ENCODE results near the gene TXNIP.

Gene TXNIP

DNA sequence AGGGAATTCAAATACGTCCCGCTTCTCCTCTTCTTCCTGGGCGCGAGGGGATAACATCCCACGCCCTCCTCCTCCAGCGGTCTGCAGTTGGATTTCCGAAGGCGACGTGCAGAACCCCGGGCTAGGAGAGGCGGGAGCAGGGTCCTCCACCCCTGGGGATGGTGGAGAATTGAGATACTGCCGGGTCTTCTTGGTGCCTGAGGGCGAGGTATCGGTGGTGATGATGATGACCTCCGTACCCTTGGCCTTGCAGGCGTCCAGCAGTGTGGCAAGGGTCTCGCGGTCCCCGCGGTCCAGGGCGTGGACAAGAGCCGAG lies 35.3 kb downstream of the TXNIP start (continued):
- TF ChIP-seq ZFP3 (CRISPR knock-in tag; IDR thresholded peaks at IDR 0.05) (no peak), GLIS3 (CRISPR knock-in tag; IDR thresholded peaks at IDR 0.05) (no peak), ZNF8 (CRISPR knock-in tag; IDR thresholded peaks at IDR 0.05) (no peak), ZNF565 (CRISPR knock-in tag; conservative IDR thresholded peaks at IDR 0.05; ENCODE audit: low read depth) (no peak), TOX (CRISPR knock-in tag; IDR thresholded peaks at IDR 0.05; ENCODE audit: borderline replicate concordance) (no peak)

DNA sequence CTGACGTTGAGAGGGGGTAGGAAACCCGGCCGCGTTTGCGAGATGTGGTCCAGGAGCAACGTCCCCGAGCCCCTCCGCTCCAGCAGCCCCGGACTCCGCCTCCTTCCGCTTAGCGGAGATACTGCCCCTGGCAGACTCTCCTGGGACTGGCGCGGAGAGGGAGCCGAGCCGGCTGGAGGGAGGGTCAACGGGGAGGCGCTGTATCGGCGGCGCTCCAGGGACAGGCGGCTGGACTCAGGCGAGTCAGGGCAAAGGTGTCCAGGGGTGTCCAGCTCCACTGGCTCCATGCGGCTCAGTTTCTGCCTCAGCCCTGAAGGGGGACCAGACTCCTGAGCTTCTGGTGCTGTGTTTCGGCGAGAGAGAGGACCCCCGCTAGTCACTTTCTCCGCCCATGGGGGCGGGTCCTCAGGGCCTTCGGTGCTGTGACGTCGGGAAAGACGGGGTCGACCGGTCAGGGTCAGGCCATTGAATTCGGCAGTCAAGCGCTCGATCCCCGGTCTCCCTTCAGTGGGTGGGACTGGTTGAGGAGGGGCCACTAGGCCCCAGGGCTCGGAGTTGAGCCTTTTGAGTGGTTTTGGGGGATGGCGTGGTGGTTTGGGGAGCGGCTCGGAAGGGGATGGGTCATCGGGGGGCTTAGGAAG lies 35.8 kb downstream of the TXNIP start:
- peak; percentile 52 for ATAC-seq
- TF ChIP-seq ISL1 (CRISPR knock-in tag; IDR thresholded peaks at IDR 0.05) (no peak), TSHZ2 (CRISPR knock-in tag; IDR thresholded peaks at IDR 0.05) (no peak), OSR1 (CRISPR knock-in tag; IDR thresholded peaks at IDR 0.05) (no peak), PPARA (CRISPR knock-in tag; IDR thresholded peaks at IDR 0.05; ENCODE audit: borderline replicate concordance) (no peak), ARNTL (CRISPR knock-in tag; IDR thresholded peaks at IDR 0.05; ENCODE audit: borderline replicate concordance, low read depth) (no peak), ZC3H10 (CRISPR knock-in tag; IDR thresholded peaks at IDR 0.05) (no peak), GLIS3 (CRISPR knock-in tag; IDR thresholded peaks at IDR 0.05) (no peak)
- TF ChIP-seq, protein P1, sequence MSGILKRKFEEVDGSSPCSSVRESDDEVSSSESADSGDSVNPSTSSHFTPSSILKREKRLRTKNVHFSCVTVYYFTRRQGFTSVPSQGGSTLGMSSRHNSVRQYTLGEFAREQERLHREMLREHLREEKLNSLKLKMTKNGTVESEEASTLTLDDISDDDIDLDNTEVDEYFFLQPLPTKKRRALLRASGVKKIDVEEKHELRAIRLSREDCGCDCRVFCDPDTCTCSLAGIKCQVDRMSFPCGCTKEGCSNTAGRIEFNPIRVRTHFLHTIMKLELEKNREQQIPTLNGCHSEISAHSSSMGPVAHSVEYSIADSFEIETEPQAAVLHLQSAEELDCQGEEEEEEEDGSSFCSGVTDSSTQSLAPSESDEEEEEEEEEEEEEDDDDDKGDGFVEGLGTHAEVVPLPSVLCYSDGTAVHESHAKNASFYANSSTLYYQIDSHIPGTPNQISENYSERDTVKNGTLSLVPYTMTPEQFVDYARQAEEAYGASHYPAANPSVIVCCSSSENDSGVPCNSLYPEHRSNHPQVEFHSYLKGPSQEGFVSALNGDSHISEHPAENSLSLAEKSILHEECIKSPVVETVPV (CRISPR knock-in tag; IDR thresholded peaks at IDR 0.05): no peak

- ATAC-seq: no peak
- TF ChIP-seq, protein P1 (CRISPR knock-in tag; IDR thresholded peaks at IDR 0.05): no peak
- TF ChIP-seq PPARA (CRISPR knock-in tag; IDR thresholded peaks at IDR 0.05; ENCODE audit: borderline replicate concordance) (no peak), ZC3H10 (CRISPR knock-in tag; IDR thresholded peaks at IDR 0.05) (no peak), TSHZ2 (CRISPR knock-in tag; IDR thresholded peaks at IDR 0.05) (no peak), ESRRG (CRISPR knock-in tag; IDR thresholded peaks at IDR 0.05) (no peak), RARB (CRISPR knock-in tag; IDR thresholded peaks at IDR 0.05) (no peak), ZFP3 (CRISPR knock-in tag; IDR thresholded peaks at IDR 0.05) (no peak), GLIS3 (CRISPR knock-in tag; IDR thresholded peaks at IDR 0.05) (no peak), SNAI2 (CRISPR knock-in tag; IDR thresholded peaks at IDR 0.05) (no peak), ISL1 (CRISPR knock-in tag; IDR thresholded peaks at IDR 0.05) (no peak), ZFP30 (CRISPR knock-in tag; IDR thresholded peaks at IDR 0.05) (no peak), ZNF8 (CRISPR knock-in tag; IDR thresholded peaks at IDR 0.05) (no peak), CSDC2 (CRISPR knock-in tag; IDR thresholded peaks at IDR 0.05) (no peak), TCF4 (CRISPR knock-in tag; IDR thresholded peaks at IDR 0.05; ENCODE audit: borderline replicate concordance) (no peak), POU6F1 (CRISPR knock-in tag; IDR thresholded peaks at IDR 0.05; ENCODE audit: borderline replicate concordance, low read depth) (no peak), PATZ1 (CRISPR knock-in tag; IDR thresholded peaks at IDR 0.05; ENCODE audit: borderline replicate concordance) (no peak)
- TF ChIP-seq, protein P2, sequence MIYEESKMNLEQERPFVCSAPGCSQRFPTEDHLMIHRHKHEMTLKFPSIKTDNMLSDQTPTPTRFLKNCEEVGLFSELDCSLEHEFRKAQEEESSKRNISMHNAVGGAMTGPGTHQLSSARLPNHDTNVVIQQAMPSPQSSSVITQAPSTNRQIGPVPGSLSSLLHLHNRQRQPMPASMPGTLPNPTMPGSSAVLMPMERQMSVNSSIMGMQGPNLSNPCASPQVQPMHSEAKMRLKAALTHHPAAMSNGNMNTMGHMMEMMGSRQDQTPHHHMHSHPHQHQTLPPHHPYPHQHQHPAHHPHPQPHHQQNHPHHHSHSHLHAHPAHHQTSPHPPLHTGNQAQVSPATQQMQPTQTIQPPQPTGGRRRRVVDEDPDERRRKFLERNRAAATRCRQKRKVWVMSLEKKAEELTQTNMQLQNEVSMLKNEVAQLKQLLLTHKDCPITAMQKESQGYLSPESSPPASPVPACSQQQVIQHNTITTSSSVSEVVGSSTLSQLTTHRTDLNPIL (CRISPR knock-in tag; IDR thresholded peaks at IDR 0.05; ENCODE audit: low read depth): no peak
These were observed 36.4 kb downstream of the TXNIP start for GRCh38 chr1:145959957-145960467.

Measured in SK-N-SH treated with all-trans-retinoic acid at 6 μM for 48 hours (cell line).